Upper lobe of left lung (tissue), 4 donors: Measurements from ENCODE around the gene DOCK6.

Experiments
- POLR2A ChIP-seq, 4 donors: fragments of 450-650 bp; IDR thresholded peaks; one replicate each; pipeline ENCODE4 v1.5.1; 2016 to 2017; ENCODE audit warnings: antibody characterized with exemption in 4 of 4, mild to moderate bottlenecking in 2 of 4
- POLR2AphosphoS5 ChIP-seq, 2 donors: sonication (generic); formaldehyde crosslinking; IDR thresholded peaks; one replicate each; pipeline ENCODE4 v1.5.1; 2017; ENCODE audit warnings: antibody characterized with exemption in 2 of 2
- TF ChIP-seq, protein P1 (sequence below), 6 experiments: fragments of 450-650 bp in 4 of 6; fragments of 200-600 bp in 2 of 6; sonication (generic) in 2 of 6; IDR thresholded peaks; one replicate each; pipeline ENCODE4 v1.5.1; 2016 to 2019; ENCODE audit warnings: antibody characterized with exemption in 6 of 6

DNA sequence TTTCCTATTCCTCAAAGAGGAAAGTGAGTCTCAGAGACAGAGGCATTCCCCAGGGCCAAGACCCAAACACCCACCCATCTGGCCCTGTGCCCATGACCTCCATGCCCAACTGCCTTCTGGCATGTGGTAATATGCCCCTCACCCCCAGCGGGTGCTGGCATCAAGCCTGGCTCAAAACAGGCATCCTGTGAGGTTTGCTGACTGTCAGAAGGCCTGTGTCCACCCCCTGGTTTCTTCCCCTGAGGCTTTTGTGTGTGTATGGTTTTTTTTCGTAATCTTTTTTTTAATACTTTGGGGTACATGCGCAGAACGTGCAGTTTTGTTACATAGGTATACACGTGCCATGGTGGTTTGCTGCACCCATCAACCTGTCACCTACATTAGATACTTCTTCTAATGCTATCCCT lies 57.4 kb downstream of the DOCK6 start:
- TF ChIP-seq, protein P1, sequence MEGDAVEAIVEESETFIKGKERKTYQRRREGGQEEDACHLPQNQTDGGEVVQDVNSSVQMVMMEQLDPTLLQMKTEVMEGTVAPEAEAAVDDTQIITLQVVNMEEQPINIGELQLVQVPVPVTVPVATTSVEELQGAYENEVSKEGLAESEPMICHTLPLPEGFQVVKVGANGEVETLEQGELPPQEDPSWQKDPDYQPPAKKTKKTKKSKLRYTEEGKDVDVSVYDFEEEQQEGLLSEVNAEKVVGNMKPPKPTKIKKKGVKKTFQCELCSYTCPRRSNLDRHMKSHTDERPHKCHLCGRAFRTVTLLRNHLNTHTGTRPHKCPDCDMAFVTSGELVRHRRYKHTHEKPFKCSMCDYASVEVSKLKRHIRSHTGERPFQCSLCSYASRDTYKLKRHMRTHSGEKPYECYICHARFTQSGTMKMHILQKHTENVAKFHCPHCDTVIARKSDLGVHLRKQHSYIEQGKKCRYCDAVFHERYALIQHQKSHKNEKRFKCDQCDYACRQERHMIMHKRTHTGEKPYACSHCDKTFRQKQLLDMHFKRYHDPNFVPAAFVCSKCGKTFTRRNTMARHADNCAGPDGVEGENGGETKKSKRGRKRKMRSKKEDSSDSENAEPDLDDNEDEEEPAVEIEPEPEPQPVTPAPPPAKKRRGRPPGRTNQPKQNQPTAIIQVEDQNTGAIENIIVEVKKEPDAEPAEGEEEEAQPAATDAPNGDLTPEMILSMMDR (IDR thresholded peaks at IDR 0.05): no peak
- TF ChIP-seq POLR2A (IDR thresholded peaks at IDR 0.05) (no peak), POLR2AphosphoS5 (IDR thresholded peaks at IDR 0.05) (no peak)
